Frontal cortex (tissue), 4 donors: ENCODE measurements around the gene HLA-E. TPM values are rescaled to one million over a fixed set of nuclear protein-coding genes. Genes with fewer than 3 reads are reported as not detected.
"Not testable (repeated sequence)": the region's sequence is repeated elsewhere in the genome, so short reads cannot be mapped to it uniquely, and the experiment has no call there.

Experiments used
- DNase-seq, 2 donors: peaks; one replicate each; pipeline ENCODE4 v3.0.0; 2012; ENCODE audit warnings: low spot score in 2 of 2
- FAIRE-seq: peaks from 2 replicates; lab custom pipeline; 2012; peaks lifted over from hg19 to GRCh38; lab: Jason Lieb, UNC
- total RNA-seq: library from RNA; depleted of rRNA; stranded (reverse); fragments of >200 nt; gene quantifications from one replicate; pipeline ENCODE4 v1.2.3, GENCODE V29; 2014
- donor health status: control.
- donor health status: control.
- donor health status: control.

HLA-E gene
- total RNA-seq, 1 donor from 2014 or later, result 25.7 TPM

DNA sequence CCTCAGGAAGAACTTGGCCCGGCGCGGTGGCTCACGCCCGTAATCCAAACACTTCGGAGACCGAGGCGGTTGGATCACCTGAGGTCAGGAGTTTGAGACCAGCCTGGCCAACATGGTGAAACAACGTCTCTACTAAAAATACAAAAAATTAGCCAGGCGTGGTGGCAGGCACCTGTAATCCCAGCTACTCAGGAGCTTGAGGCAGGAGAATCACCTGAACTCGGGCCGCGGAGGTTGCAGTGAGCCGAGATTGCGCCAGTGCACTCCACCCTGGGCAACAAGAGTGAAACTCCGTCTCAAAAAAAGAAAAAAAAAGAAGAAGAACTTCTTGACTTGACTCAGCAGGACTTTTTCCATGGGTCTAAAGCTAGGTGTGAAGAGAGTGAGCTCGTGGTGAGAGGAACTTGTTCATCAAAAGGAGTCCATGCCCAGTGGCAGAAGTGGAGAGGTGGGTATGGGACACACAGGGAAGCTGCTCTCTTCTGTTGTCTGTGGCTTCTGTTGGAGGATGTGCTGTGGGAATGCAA, 40.1 kb downstream of the HLA-E start:
- DNase-seq, FAIRE-seq: not testable (repeated sequence)

DNA sequence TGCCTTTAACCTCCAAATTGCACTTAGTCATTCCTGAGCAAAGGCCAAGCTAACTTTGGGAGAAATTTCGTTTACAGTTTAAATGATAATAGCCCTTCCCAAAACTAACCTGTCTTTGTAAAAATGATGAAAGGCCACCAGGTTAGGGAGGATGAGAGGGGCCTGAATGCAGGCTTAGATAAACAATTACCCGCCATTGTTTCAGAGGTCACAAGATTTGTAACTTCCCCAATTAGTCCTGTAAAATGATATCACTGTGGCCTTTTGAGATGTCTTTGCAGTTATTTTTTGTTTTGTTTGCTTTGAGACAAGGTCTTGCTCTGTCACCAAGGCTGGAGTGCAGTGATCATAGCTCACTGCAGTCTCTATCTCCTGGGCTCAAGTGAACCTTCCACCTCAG, 40.7 kb downstream of the HLA-E start:
- no peak for DNase-seq
- no peak for FAIRE-seq

DNA sequence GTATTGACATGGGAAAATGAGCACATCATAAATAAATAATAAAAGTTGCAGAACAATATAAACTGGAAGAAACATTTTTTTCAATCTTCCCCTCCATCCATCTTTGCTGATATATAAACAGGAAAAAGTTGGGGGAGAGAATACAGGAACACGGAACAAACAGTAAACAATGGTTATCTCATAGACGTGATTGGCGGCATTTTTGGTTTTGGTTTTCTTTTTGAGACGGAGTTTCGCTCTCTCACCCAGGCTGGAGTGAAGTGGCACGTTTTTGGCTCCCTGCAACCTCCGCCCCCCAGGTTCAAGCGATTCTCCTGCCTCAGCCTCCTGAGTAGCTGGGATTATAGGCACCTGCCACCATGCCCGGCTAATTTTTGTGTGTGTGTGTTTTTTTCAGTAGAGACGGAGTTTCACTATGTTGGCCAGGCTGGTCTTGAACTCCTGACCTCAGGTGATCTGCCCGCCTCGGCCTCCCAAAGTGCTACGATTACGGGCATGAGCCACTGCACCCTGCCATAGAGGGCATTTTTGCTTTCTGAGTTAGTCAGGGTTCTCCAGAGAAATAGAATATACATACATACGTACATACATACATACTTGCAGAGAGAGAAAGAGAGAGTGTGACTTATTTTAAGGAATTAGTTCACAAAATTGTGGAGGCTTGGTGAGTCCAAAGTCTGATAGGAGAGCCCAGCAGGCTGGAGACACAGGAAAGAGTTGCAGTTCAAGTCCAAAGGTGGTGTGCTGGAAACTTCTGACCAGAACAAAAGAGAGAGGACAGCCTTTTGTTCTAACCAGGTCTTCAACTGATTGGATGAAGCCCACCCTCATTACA, 44.4 kb downstream of the HLA-E start:
- no peak for FAIRE-seq
- DNase-seq, result no peak

DNA sequence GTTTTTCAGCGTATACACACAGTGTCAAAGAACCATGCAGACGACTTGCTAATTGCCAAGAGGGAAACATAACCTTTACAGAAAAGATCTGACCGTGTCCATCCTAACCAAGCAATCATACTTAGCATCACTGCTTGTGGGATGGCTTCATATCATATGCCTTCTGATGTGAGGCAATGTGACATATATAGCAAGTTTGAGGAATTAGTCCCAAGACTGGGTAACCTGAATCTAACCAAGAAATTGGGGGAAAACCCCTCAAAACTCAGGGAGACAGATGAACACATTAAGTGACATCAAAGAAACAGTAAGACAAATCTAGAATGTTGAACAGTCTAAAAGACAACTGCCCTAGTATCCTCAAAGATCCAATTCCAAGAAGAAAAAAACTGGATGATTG, 48.6 kb downstream of the HLA-E start:
- FAIRE-seq, result no peak

DNA sequence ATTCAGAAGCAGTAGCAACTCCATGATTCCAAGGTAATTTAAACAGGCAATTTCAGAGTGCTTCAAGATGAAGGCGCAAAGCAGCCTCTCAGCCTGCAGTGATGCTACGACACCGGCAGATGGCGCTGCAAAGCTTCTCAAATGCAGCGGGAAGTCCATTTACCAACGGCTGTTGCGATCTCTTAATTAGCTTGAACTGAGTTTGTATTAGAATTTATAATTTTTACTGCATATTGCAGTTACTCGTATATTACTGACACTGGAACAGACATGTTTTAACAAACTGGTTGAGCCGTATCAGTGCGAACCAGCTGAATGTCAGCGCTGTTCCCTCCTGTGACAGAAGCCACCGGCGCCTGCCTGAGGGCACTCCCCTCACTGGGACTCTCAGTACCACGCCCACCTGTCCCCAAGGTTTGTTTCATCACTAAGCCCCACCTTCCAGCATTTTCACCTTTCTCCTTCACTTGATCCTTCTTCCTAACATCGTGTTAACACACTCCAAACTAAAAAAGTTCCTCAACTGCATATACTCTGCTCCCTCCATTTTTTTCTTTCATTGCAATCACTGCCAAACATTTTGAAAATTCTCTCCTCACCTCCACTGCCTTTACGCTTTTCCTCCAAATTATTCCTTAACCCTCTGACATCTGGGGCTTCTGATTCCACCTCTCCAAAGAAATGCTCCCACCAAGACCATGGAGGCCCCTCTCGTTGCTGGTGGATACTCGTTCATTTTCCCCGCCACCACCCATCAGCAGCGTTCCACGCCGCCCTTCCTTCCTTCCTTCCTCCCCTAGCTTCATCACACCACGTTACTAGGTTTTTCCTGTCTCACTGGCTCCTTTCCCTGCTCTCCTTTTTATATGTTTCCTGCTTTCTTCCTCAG, 52.5 kb downstream of the HLA-E start:
- no peak for FAIRE-seq
- DNase-seq, result peak in 1 of 2 donors; percentile 67

More for the DNA sequence above, 48.6 kb downstream of the HLA-E start:
- no peak for DNase-seq

DNA sequence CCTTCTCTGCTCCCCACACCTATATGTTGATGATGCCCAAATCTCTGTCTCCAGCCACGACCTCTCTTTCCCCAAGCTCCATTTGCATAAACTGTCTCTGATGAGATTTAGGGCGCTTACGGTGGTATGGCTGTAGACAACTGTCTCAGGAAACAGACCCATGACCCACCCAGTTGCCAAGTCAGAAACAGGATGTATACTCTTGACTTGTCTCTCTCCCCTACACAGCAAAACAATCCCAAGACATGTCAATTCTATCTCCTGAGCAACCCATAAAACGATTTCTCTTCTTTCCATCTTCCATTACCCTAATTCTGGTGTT, 53.1 kb downstream of the HLA-E start:
- no peak for DNase-seq
- no peak for FAIRE-seq

DNA sequence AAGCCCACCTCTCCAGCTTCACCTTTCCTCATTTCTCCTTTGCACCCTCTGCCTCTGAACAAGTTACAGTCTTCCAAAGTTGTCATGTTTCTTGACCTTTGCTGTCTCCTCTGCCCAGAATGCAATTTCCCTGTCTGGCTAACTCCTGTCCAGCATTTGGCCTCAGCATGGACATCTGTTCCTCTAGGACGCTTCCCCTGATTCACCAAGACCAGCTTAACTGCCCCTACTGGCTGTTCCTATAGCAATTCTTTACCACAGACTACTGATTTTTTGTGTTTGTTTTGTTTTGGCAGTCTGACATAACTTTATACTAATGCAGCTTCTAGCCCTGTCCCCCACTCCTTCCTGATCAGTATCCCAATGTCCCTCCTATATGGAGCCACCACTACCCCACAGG, 53.6 kb downstream of the HLA-E start:
- DNase-seq (no peak), FAIRE-seq (no peak)

Other genes with a start within 250 kb of the HLA-E start
- 9.8 TPM for gene TRIM39, start 162.6 kb upstream of the HLA-E start, total RNA-seq
- gene RPP21, start 144.4 kb upstream of the HLA-E start, total RNA-seq, result 23.2 TPM
- 28.1 TPM for gene GNL1, start 67.0 kb downstream of the HLA-E start, total RNA-seq
- gene PRR3, start 67.8 kb downstream of the HLA-E start, total RNA-seq, result 12.2 TPM
- 18.8 TPM for gene ABCF1, start 81.9 kb downstream of the HLA-E start, total RNA-seq
- 43.6 TPM for gene PPP1R10, start 127.7 kb downstream of the HLA-E start, total RNA-seq
- 53.0 TPM for gene MRPS18B, start 128.3 kb downstream of the HLA-E start, total RNA-seq
- 40.4 TPM for gene ATAT1, start 137.4 kb downstream of the HLA-E start, total RNA-seq
- 23.2 TPM for gene C6orf136, start 157.6 kb downstream of the HLA-E start, total RNA-seq
- gene DHX16, start 183.5 kb downstream of the HLA-E start, total RNA-seq, result 22.4 TPM
- gene PPP1R18, start 197.1 kb downstream of the HLA-E start, total RNA-seq, result 44.0 TPM
- gene NRM, start 201.5 kb downstream of the HLA-E start, total RNA-seq, result 0.41 TPM
- 4.1 TPM for gene MDC1, start 227.8 kb downstream of the HLA-E start, total RNA-seq
- gene TUBB, start 230.8 kb downstream of the HLA-E start, total RNA-seq, result 1,325 TPM